Testis (tissue), 3 donors: ENCODE data around the gene SOBP. TPM values are rescaled to one million over a fixed set of nuclear protein-coding genes. Genes with fewer than 3 reads are reported as not detected.
"Not testable (repeated sequence)": the region's sequence is repeated elsewhere in the genome, so short reads cannot be mapped to it uniquely, and the experiment has no call there.

Experiments used
- DNase-seq: peaks from one replicate; pipeline ENCODE4 v3.0.0-alpha.2; 2019
- H3K27ac ChIP-seq, 2 donors: fragments of 200-600 bp; sonication (generic); one replicate each; pipeline ENCODE4 v1.5.1; 2019
- H3K27me3 ChIP-seq: fragments of 200-600 bp; sonication (generic); one replicate; pipeline ENCODE4 v1.5.1; 2019
- H3K36me3 ChIP-seq: fragments of 200-600 bp; sonication (generic); one replicate; pipeline ENCODE4 v1.5.1; 2017; ENCODE audit warnings: low read depth; ENCODE audit errors: missing control alignments
- H3K4me1 ChIP-seq: fragments of 200-600 bp; sonication (generic); one replicate; pipeline ENCODE4 v1.5.1; 2019
- H3K4me3 ChIP-seq, 2 donors: fragments of 200-600 bp; sonication (generic); one replicate each; pipeline ENCODE4 v1.5.1; 2017 to 2019
- H3K9me3 ChIP-seq: fragments of 200-600 bp; sonication (generic); one replicate; pipeline ENCODE4 v1.5.1; 2017
- POLR2A ChIP-seq: fragments of 450-650 bp; IDR thresholded peaks from one replicate; pipeline ENCODE4 v1.6.1; 2017; ENCODE audit warnings: antibody characterized with exemption, mild to moderate bottlenecking, moderate library complexity
- WGBS, 2 donors: methylation state at CpG; one replicate each; pipeline ENCODE4 v1.1.5; 2018; 5-methylcytosine and 5-hydroxymethylcytosine counted together
- intact Hi-C: fragments of 100-400 bp; cut with DNase I; formaldehyde crosslinking; loops from one replicate; pipeline ENCODE4 v1.15.1; 2023; ENCODE audit warnings: low total_unique reads
- polyA plus RNA-seq: library from polyadenylated mRNA; stranded (reverse); fragments of 350-450 nt; fragmentation: Illumina TruSeq; extraction: RNeasy Lipid Tissue Mini Kit (QIAGEN cat#74804); gene quantifications from one replicate; pipeline ENCODE4 v1.2.3, GENCODE V29; 2014; ENCODE audit warnings: low read depth, low replicate concordance; ENCODE audit not compliant: insufficient read depth
- total RNA-seq, 2 donors: library from RNA; depleted of rRNA; stranded (reverse); fragments of >200 nt; gene quantifications; one replicate each; pipeline ENCODE4 v1.2.3, GENCODE V29; 2016
- TF ChIP-seq, protein P1 (sequence below), 3 experiments: fragments of 450-650 bp in 2 of 3; fragments of 200-600 bp in 1 of 3; sonication (generic) in 1 of 3; IDR thresholded peaks; one replicate each; pipeline ENCODE4 v1.5.1; 2016 to 2019; ENCODE audit warnings: antibody characterized with exemption in 3 of 3, mild to moderate bottlenecking in 2 of 3, moderate library complexity in 1 of 3

Gene SOBP
- total and polyA plus RNA-seq, 3 donors from 2014 or later = 13.9 to 27.2 (median 17.2) TPM

- intact Hi-C loops = no loop called here
- no peak for DNase-seq
- Histone ChIP-seq H3K4me3 (no peak overlapping the region), H3K27ac (no peak overlapping the region), H3K27me3 (no peaks in the 10 kb centered on the region), H3K36me3 (no peaks in the 10 kb centered on the region), H3K4me1 (no peaks in the 10 kb centered on the region), H3K9me3 (no peaks in the 10 kb centered on the region)
- TF ChIP-seq, protein P1, sequence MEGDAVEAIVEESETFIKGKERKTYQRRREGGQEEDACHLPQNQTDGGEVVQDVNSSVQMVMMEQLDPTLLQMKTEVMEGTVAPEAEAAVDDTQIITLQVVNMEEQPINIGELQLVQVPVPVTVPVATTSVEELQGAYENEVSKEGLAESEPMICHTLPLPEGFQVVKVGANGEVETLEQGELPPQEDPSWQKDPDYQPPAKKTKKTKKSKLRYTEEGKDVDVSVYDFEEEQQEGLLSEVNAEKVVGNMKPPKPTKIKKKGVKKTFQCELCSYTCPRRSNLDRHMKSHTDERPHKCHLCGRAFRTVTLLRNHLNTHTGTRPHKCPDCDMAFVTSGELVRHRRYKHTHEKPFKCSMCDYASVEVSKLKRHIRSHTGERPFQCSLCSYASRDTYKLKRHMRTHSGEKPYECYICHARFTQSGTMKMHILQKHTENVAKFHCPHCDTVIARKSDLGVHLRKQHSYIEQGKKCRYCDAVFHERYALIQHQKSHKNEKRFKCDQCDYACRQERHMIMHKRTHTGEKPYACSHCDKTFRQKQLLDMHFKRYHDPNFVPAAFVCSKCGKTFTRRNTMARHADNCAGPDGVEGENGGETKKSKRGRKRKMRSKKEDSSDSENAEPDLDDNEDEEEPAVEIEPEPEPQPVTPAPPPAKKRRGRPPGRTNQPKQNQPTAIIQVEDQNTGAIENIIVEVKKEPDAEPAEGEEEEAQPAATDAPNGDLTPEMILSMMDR (IDR thresholded peaks at IDR 0.05) = no peak
- no peak for TF ChIP-seq POLR2A
- WGBS, 2 donors = 80 to 82% methylated on average over 4 of the region's 4 CpGs
Observed at GRCh38 chr6:107550906-107551305, 61.0 kb downstream of the SOBP start.

GRCh38 chr6:107553121-107553520, 63.2 kb downstream of the SOBP start:
- H3K4me3 ChIP-seq, H3K4me1 ChIP-seq, H3K9me3 ChIP-seq, H3K36me3 ChIP-seq, DNase-seq, H3K27me3 ChIP-seq, H3K27ac ChIP-seq, intact Hi-C loops: not testable (repeated sequence)
- 94 to 96% methylated on average over 6 of the region's 6 CpGs for WGBS, 2 donors

DNA sequence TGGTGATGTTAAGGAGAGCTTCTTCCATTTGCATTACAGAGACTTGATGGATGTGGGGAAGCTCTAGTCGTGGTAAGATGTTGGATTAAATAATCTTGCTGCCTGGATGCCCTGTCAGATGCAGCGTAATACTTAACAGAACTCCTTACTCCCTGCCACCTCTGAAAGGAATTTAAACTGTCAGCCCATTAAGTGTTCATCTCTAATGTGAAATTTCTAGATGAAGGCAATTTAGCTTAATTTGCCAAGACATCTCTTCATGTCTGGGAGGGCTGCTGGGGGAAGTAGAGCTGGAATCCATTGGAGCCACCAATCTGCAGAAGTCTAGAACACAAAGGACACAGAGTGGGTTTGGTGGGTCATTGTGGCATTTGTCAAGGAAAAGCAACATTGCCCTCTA, 64.4 kb downstream of the SOBP start:
- DNase-seq = no peak
- H3K4me1 ChIP-seq = no peaks in the 10 kb centered on the region
- H3K9me3 ChIP-seq = no peaks in the 10 kb centered on the region
- TF ChIP-seq, protein P1 (IDR thresholded peaks at IDR 0.05) = no peak
- no peak for TF ChIP-seq POLR2A
- no peak overlapping the region for H3K4me3 ChIP-seq
- WGBS, 2 donors = 93 to 94% methylated on average over 2 of the region's 2 CpGs
- H3K27me3 ChIP-seq = no peaks in the 10 kb centered on the region
- H3K36me3 ChIP-seq = no peaks in the 10 kb centered on the region
- no peak overlapping the region for H3K27ac ChIP-seq
- intact Hi-C loops = no loop called here

DNA sequence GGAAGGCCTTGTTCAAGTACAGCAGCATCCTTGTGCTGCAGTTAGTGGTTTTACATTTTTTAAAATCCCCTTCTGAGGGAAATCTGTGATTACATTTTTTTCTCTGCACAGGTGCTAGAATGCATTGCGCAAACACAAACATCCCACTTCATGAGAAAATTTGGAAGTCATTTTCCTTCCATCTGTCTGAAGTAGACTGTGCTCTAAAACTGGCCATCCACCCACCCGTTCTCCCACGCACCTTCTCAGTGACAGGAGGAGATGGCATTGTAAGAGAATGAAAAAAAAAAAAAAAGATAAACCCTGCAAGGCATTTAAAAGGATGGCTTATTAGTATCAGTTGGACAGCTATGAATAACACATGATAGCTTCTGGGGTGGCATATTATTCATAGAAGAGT, 65.0 kb downstream of the SOBP start:
- Histone ChIP-seq H3K9me3 (no peaks in the 10 kb centered on the region), H3K4me1 (no peaks in the 10 kb centered on the region), H3K27ac (no peak overlapping the region), H3K27me3 (no peaks in the 10 kb centered on the region), H3K4me3 (no peak overlapping the region), H3K36me3 (no peaks in the 10 kb centered on the region)
- 68 to 85% methylated on average over 3 of the region's 3 CpGs for WGBS, 2 donors
- intact Hi-C loops = no loop called here
- TF ChIP-seq, protein P1 (IDR thresholded peaks at IDR 0.05) = no peak
- TF ChIP-seq POLR2A = no peak
- no peak for DNase-seq

- 88 to 93% methylated on average over 7 of the region's 7 CpGs for WGBS, 2 donors
- Histone ChIP-seq H3K9me3 (no peaks in the 10 kb centered on the region), H3K4me1 (no peaks in the 10 kb centered on the region), H3K27me3 (no peaks in the 10 kb centered on the region), H3K4me3 (no peak overlapping the region), H3K36me3 (no peaks in the 10 kb centered on the region), H3K27ac (no peak overlapping the region)
- no peak for DNase-seq
- intact Hi-C loops = no loop called here
- TF ChIP-seq, protein P1 (IDR thresholded peaks at IDR 0.05) = no peak
- no peak for TF ChIP-seq POLR2A
Observed at GRCh38 chr6:107555449-107555848, 65.5 kb downstream of the SOBP start.
